ENCODE measurements around the gene QPCTL. TPM values are rescaled to one million over a fixed set of nuclear protein-coding genes. Genes with fewer than 3 reads are reported as not detected.

QPCTL gene
- total and polyA plus RNA-seq, 9 of the 15 experiments (the other 6 are each of a cell fraction or from before 2014, with no cell fraction given) = 0.99 to 31.3 (median 12.7) TPM

- TF ChIP-seq POLR2G (IDR thresholded peaks at IDR 0.05; ENCODE audit: low read depth, low read length) (peak; percentile 54; the same call in 1 of the 2 replicates), E2F6 (IDR thresholded peaks at IDR 0.05; ENCODE audit: borderline replicate concordance in 1 of 2, extremely low read depth in 1 of 2, insufficient read depth in 1 of 2, insufficient read length in 1 of 2, low read depth in 1 of 2, low read length in 1 of 2, poor library complexity in 1 of 2, severe bottlenecking in 1 of 2) (peak in 1 of 2 experiments; percentile 20), POLR2A (conservative IDR thresholded peaks at IDR 0.05) (no peak), PHF20 (IDR thresholded peaks at IDR 0.05; ENCODE audit: partially characterized antibody) (no peak), KHSRP (IDR thresholded peaks at IDR 0.05) (no peak), ZNF639 (CRISPR knock-in tag; conservative IDR thresholded peaks at IDR 0.05 in 1 of 2, IDR thresholded peaks at IDR 0.05 in 1 of 2) (no peak), ESRRA (IDR thresholded peaks at IDR 0.05; ENCODE audit: borderline replicate concordance, low read depth) (peak; percentile 77), DMBX1 (CRISPR knock-in tag; IDR thresholded peaks at IDR 0.05; ENCODE audit: borderline replicate concordance) (no peak), RBM25 (IDR thresholded peaks at IDR 0.05; ENCODE audit: low read depth, low read length, severe bottlenecking) (no peak), BRF2 (IDR thresholded peaks at IDR 0.05; ENCODE audit: borderline replicate concordance, insufficient read depth, insufficient read length) (no peak), SIX5 (IDR thresholded peaks at IDR 0.05; ENCODE audit: borderline replicate concordance in 1 of 2, insufficient read depth in 1 of 2, low read depth in 1 of 2, low read length in 2 of 2) (no peak), DEAF1 (CRISPR knock-in tag; IDR thresholded peaks at IDR 0.05) (peak; percentile 94), FOXO4 (CRISPR knock-in tag; IDR thresholded peaks at IDR 0.05) (no peak), ARHGAP35 (IDR thresholded peaks at IDR 0.05; ENCODE audit: partially characterized antibody) (no peak), TFAM (CRISPR knock-in tag; conservative IDR thresholded peaks at IDR 0.05) (no peak), KDM5B (IDR thresholded peaks at IDR 0.05; ENCODE audit: insufficient replicate concordance, low read depth, low read length) (peak; percentile 27), ZC3H4 (CRISPR knock-in tag; IDR thresholded peaks at IDR 0.05; ENCODE audit: borderline replicate concordance) (no peak), CHCHD3 (CRISPR knock-in tag; IDR thresholded peaks at IDR 0.05) (no peak), TRIM24 (IDR thresholded peaks at IDR 0.05) (no peak)
Observed at GRCh38 chr19:45643024-45643926, 49.2 kb upstream of the QPCTL start (continued).

Measured in K562 (cell line).